Astrocyte (in vitro differentiated cells and primary cell): ENCODE measurements around the gene LIN7B.

Experiments used
- CTCF ChIP-seq: IDR thresholded peaks from 2 replicates; pipeline ENCODE4 v1.5.1; 2011; ENCODE audit warnings: low read depth, mild to moderate bottlenecking, inconsistent platforms, low read length, moderate library complexity; ENCODE audit not compliant: insufficient read depth
- EZH2 ChIP-seq: IDR thresholded peaks from 2 replicates; pipeline ENCODE4 v1.6.1; 2012; ENCODE audit warnings: mild to moderate bottlenecking, low read length, inconsistent platforms; ENCODE audit not compliant: insufficient read depth

DNA sequence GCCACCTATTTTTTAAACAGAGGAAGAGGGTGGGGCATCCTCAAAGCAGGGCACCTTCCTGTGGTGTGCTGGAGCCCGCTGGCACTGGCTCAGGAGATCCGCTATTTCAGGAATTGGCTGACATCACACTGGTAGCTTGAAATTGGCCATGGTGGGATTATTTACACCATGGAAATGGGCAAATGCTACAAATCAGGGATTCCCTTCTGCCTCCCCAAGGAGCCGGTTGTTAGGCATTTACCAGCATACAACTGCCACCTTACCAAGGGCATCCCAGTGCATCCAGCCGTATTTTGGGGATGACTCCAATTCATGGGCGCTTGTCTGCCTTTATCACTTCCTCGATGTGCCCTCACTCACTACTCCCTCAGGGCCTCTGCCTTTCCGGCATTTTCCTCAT lies 26.8 kb downstream of the LIN7B start:
- no peak for TF ChIP-seq CTCF
- TF ChIP-seq EZH2 = no peak
